Smooth muscle cell of the brain vasculature (primary cell): ENCODE data around the gene SLC23A1.
"Not testable (repeated sequence)": the region's sequence is repeated elsewhere in the genome, so short reads cannot be mapped to it uniquely, and the experiment has no call there.

Experiments used
- DNase-seq: peaks from one replicate; pipeline ENCODE4 v3.0.0-alpha.2; 2012; ENCODE audit warnings: low read depth, low spot score

SLC23A1 gene

DNA sequence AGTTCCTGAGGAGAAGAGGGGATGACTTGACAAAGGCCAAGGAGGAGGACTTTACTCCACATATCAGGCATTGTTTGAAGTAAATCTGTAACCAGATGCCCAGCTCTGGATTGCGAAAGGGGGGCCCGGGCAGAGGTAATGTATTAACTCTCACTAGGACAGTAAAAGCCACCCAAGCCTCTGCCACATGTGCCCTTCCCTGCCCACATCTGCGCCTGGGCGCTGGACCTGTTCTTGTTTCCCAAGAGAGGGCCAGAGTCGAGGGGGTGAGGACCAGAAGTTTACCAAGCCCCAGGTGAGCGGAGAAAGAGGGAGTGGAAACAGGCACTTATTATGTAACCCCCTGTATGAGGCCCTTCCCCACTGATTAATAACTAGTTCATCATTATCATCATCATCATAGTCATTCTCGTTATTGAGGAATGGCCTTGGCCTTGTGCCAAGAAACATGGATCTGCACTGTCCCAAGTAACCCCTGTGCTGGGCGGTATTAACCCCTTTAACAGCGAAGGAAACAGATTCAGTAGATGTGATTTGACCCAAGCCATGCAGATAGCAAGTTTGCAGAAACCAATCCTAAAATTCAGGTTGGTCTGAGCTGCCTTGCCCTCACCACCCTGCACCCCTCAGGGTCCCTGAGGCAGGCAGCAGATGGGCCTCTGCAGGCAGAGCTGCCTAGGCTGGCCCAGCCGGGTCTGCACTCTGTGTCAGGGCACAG lies at the start of gene SLC23A1:
Gene SLC23A1 (minus strand): TSS at position 23 of the 718 bp plus-strand sequence. CDS start 44 bp downstream, outside the sequence.
- DNase-seq, result no peak

DNA sequence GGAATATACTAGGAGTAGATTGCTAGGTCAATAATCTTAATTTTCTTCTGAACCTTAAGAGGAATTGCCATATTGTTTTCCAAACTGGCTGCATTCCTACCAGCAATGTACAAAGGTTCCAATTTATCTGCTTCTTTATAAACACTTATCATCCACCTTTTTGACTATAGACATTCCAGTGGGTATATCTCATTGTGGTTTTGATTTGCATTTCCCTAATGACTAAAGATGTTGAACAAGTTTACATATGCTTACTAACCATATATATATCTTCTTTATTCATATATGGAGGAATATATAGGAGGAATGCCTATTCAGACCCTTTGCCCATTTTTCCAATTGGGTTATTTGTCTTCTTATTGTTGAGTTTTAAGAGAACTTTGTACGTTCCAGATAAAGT lies 48.6 kb upstream of the SLC23A1 start:
- no peak for DNase-seq

DNA sequence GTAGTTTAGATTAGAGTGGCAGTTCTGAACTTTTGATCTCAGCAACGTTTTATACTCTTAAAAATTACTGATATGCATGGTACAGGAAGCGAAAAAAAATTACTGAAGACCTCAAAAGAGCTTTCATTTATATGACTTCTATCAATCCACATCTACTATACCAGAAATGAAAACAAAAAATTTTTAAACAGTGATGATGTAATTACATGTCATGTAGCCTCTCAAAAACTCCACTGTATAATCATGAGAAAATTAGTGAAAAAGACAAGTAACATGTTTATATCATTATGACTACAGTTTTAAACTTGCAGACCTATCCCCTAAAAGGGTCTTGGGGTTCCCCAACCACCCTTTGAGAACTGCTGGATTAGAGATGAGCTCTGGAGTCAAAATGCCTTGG lies 46.9 kb upstream of the SLC23A1 start:
- DNase-seq, result no peak

DNA sequence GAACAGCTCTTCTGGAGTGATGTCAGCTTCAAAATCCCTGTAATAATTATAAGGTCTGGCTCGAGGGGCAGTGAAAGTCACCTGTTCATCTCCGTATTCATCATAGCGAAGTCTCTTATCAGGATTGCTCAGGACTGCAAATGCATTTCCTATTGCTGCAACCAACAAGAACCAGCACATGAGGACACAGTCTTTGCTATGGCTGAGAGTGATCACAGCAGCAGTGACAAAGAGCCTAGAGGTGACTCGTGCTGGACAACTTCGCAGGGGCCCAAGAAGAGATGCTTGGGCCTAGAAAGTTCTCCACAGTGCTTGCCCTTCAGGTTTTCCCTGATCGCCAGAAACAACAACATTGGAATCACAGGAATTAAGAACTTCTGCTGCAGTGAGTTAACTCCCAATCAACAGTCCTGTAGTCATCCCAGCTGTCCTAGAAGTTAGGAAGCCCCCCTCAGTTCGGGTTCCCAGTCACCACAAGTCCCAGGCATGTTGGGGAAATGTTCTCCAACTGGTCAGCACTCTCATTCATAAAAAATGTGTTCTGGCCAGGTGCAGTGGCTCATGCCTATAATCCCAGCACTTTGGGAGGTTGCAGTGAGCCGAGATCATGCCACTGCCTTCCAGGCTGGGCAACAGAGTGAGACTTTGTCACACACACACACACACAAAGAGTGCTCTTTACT lies 43.2 kb upstream of the SLC23A1 start:
- no peak for DNase-seq

DNA sequence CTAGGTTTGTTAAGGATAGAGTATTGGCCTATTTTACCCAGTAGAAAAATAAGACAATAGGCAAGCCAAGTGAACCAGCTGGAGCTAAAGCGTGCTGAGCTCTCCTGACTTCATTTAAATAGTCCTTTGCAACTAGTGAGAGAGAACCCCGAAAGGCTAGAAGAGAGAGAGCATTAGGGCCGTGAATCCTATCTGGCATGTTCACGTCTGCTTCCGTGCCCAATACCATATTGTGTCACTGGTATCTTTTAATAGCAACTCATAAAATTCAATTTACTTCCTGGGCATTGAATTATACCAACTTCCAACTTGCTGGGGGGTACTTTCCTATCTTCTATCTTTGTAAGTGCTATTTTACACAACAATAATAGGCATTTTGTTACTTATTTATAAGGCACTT lies 42.4 kb upstream of the SLC23A1 start:
- no peak for DNase-seq

DNA sequence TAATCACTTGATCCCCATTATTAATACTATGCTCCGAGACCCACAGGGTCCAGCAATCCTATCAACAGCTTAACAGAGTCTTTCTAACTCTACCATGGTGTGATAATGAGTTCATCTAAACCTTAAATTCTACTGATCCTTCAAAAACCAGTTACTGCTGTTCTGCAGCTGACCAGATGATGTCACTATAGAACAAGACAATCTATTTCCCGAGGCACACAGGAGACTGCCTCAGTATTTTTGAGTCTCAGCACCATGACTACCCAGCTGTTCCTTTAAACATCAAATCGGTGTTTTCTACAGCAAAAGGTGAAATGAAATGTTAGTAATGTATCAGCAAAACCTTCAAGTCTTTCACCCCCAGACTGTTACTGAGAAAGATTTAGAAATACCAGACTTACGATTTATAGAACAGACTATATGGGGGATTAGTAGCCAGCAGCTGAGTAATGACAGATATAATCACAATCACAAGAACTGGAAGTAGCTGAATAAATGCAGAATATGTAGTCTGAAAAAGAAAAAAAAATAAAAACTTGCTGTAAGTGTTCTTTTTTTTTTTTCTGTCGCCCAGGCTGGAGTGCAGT lies 39.3 kb upstream of the SLC23A1 start:
- no peak for DNase-seq

DNA sequence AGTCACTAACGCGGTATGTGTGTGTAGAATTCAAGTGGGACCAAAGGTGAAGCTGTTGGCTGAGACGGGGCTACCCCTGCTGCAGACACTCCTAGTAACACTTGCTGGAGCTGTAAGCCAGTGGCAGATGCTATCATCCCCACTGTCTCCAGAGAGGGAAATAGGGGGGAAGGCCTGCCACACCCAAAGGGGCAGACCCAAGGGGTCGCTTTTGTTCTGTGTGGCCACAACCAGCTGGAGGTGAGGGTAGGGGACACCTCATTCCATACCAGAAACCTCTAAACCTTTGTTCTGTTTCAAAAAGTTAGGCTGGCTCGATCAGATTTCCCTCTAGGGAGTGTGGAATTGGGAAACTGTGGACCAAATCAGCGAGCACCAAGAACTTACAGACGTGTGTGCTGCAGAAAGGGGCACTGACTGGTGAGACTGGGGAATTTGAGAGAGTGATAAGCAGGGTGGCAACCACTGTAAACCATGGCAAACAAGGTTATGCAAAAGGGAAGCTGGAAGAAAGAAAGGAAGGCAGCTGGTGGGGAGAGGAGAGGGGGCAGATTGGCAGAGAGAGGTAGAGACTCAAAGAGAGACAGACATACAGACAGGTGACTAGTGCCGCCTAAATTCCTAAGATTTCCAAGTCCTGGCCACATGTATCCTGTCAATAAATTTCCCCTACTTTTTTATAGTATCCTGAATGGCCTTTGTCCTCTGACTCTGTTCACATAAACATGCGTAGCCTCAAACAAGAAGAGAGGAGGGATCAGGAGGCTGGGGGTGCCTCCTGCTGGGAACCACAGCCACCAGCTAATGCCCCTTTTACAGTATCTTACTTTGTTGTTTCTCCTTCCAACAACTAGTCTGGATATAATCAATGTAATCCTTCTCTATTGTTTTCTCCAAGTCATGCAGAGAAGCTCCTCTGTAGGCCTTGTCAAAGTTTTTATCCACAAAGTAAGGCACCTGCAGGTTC lies 36.4 kb upstream of the SLC23A1 start:
- DNase-seq, result no peak

DNA sequence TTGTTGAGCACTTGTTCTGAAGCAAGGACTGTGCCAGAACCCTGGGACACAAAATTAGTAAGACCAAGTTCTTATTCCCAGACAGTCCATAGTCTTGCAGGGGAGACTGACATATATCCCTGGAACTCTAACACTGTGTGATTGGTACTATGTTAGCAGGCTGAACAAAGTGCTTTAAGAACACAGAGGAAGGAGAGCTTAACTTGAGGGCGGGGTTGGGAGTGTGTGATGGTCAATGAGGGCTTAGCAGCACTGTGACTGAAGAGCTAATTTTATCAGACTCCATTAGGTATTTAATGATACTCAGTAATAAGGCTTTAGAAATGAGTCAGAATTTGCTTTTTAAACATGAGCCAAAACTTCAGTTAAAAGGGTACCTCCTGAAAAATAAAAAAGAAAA lies 35.7 kb upstream of the SLC23A1 start:
- no peak for DNase-seq

DNA sequence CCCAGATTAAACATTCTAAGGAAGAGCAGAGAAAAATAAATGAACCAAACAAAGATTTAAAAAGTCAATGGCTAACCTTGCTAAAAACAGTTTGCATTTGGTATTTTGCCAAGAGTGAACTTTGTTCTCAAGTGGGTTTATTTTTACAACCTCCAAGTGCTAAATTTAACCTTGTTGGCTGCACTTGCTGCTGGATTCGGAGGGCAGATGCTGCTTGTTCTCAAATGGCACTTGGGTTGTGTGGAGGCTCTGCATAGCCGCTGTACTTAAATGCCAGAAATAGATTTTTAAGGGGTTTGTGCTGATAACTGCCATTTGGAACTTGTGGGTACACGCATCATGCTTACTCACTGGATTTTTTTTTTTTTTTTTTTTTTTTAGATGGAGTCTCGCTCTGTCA lies 34.1 kb upstream of the SLC23A1 start:
- no peak for DNase-seq

DNA sequence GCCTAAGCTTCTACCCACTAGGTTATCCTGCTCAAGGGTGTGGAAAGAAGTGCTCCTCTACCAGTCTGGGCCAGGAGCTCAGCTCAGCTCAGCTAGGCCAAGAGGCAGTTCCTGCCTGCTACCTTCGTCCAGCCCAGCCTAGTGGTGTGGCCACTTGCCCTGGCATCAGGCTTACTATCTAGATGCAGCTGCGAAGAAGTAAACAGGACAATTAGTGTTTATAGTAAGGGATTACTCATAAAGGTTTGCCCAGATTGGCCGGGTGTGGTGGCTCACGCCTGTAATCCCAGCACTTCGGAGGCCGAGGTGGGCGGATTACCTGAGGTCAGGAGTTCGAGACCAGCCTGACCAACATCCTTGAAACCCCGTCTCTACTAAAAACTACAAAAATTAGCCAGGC lies 33.6 kb upstream of the SLC23A1 start:
- DNase-seq, result no peak

DNA sequence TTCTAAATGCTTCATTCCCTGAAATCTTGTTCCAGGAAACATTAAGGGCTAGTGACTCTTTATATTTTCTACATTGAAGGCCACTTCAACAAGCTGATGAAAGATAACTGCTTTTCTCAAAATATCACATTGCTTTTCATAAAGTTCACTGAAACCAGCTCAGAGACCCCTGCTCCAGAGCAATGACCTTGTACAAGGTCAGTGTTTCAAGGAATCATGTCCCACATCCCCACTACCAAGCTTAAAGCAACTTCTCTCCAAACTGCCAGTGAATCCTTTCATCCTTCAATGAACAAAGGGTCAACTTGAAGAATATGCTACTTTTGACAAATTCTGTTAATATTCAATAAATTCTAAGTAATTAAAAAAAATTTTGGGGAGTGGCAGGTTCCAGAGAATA lies 32.8 kb upstream of the SLC23A1 start:
- no peak for DNase-seq

DNA sequence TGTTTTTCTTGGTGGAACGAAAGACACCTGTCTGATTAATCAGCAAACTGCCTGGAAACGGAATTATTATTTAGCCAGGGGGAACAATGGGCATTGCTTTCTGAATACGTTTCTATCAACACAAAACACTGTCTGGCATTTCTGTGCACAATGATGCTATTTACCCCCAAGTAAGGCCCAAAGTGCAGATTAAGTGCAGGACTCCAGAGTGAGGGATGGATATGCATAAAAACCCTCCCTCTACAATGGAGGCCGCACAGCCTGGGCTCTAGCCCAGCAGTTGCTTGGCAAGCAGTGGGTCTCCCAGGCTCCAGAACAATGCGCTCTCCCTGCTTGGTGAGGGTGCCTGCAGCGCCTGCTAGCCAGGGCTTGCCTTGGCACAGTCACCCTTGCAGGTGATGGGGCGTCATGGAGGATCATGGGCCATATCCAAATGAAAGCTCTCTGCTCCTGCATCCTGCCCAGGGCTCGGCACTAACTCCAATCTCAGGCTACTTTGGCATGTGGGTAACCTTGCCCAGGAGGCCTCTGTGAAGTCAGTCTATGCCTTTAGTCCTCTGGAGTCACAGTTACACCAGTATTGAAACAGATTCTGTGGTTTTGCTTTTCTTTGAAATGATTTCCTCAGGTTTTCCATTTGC lies 32.2 kb upstream of the SLC23A1 start:
- no peak for DNase-seq

DNA sequence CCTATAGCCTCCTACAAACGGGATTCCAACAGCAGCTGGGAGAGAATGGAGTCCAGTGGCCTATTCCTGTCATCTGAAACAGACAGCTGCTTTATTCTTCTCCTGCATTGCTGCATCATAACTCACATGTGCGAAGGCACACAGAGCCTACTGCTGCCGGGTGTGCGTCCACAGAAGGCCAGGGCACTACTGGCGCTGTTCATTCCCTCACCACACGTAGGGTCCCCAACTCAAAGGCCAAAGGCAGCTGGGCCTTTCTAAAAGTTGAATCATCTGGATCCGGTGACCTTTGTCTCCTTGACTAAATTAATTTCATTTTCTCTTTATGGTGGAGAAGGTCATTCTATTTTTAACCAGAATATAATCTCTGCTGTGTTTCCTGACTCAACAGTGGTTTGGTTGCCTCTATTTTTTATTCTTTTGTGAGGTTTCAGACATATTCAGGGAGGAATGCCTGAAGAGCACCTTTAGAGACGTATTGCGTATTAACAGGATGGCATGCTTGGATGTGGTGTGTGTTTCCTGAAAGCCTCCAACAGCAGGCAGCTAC lies 31.6 kb upstream of the SLC23A1 start:
- DNase-seq, result no peak

DNA sequence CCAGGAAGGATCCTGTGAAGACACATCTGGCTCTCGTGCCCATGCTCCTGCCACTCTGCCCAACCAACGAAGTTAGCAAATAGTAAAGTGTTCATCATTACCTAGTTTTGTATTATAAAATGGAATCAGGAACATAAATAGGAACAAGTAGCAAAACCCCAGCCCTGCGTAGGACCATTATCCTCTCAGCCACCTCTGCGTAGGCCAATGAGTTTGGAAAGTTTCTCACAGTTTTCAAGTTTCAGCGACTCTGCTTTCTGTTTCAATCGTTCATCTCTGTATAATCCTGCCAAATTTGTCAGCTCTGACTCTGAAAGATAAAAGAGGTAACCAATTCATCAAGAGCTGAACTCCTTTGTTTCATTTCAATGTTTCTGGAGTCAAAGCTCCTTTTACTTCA lies 30.9 kb upstream of the SLC23A1 start:
- DNase-seq, result no peak

DNA sequence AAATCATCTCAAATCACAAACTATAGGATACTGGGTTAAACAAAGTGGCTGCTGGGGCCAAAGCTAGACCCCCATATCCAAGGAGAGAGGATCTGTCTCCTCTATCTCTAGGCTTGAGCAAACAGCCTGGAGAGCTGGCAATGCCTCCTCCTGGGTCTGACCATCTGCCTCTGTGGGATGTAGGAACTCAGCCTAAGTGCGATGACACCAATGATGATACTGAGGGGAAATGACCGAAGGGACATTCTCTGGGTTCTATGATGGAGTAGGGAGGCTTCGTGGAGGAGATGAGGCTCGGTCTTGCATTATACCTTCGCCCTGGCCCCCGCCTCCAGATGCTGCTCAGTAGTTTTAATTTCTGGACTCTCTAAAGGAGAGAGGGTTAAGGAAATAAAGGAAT lies 30.1 kb upstream of the SLC23A1 start:
- no peak for DNase-seq

DNA sequence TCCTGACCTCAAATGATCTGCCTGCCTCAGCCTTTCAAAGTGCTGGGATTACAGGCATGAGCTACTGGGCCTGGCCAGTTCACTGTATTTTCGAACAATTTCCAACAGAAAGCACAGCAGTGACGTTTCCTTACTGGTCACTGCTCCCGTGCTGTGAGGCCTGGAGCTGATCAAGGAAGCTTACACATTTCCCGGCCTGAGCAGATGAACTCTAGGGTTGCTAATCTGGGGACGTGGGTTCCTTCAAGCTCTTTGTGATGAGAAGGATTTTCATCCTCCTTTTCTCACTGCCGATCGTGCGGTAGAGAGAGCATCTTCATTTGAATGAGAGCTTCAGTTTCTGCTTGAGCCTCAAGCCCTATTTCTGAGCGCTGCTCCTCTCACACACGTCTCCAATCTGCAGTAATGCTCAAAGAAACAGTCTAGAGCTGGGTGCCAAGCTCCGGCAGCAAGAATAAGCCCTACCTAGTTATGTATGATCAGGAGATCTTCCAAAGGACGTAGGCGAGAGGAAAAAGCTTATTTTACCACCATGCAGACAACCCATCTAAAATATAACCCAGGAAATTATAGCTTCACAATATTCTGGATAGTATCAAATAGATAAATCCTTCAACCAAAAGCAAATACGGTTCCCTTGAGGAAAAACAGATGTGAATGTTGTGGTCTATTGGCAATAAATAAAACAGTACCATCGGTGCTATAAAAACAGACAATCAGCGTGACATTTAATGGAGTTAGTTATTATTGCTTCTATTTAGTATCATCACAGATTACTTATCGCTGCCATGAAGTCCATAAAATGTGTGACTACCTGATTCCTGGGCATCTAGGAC lies 28.1 kb upstream of the SLC23A1 start:
- DNase-seq, result no peak

DNA sequence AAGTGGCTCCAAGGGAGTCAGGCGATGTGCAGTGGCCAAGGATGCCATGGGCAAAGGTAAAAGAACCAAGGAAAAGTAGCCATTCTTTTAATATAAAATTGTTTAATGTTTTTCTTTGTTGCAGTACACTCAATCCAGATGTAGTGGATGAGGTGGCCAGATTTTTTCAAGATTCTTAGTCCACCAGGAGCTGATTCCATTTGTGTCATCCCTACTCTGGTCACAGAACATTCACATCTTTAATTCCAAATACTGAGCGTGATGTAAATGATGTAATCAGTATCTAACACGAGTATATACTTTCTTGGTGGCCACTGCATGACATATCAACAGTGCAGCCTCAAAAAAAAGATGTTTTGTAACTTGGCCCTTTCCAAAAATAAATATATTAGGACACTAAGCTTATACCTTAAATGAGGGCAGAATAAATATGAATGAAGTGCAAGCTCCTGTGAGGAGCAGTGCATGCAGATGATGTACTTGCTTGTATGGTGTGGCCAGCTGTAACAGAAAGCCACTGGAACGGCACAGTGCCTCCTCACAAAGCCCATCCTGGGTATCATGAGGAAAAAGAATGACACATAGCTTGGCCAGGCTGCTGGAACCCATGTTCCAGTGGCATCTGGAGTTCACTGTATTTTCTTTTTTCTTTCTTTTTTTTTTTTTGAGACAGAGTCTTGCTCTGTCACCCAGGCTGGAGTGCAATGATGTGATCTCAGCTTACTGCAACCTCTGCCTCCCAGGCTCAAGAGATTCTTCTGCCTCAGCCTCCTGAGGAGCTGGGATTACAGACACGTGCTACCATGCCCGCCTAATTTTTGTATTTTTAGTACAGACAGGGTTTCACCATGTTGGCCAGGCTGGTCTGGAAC lies 27.3 kb upstream of the SLC23A1 start:
- no peak for DNase-seq

DNA sequence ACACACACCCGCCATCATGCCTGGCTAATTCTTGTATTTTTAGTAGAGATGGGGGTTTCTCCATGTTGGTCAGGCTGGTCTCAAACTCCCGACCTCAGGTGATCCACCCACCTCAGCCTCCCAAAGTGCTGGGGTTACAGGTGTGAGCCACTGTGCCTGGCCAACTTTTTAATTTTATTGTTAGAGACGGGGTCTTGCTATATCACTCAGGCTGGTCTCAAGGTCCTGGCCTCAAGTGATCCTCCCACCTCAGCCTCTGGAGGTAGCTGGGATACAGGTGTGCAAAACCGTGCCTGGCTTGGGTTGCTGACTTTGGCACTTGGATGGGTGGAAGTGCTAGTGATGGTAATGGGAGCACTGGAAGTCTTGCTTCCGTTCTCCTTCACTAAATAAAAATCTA lies 26.0 kb upstream of the SLC23A1 start:
- not testable (repeated sequence) for DNase-seq

DNA sequence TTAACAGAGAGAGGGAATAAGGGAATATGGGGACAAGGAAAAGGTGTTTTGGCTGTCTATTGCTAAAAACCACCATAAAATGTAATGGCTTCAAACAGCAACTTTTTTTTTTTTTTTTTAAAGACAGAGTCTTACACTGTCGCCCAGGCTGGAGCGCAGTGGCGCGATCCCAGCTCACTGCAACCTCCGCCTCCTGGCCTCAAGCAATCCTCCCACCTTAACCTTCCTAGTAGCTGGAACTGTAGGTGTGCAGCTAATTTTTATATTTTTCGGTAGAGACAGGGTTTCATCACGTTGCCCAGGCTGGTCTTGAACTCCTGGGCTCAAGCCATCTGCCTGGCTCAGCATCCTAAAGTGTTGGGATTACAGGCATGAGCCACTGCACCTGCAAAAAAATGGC lies 25.1 kb upstream of the SLC23A1 start:
- DNase-seq, result no peak
